SK-MEL-5 (cell line): ENCODE data around the gene NOBOX. TPM values are rescaled to one million over a fixed set of nuclear protein-coding genes. Genes with fewer than 3 reads are reported as not detected.
"Not testable (repeated sequence)": the region's sequence is repeated elsewhere in the genome, so short reads cannot be mapped to it uniquely, and the experiment has no call there.

Source experiments
- DNase-seq: peaks from one replicate; pipeline ENCODE4 v3.0.0-alpha.2; 2016; ENCODE audit warnings: low read depth, low spot score
- in situ Hi-C: cut with HindIII; loops from 2 replicates; pipeline ENCODE4 v1.10.0; 2016; ENCODE audit warnings: low sequenced_read_pairs, high pct_unique_total_duplicates, low pct_unique_long_range_greater_than_20kb
- small RNA-seq, 2 experiments: library from RNA; depleted of rRNA; stranded (forward); fragments of <200 nt; gene quantifications; one replicate each; pipeline ENCODE3, GENCODE V24; 2014
- total RNA-seq: library from RNA; depleted of rRNA; stranded (reverse); fragments of >200 nt; shearing (Covaris generic); gene quantifications from 2 replicates; pipeline ENCODE4 v1.2.3, GENCODE V29; 2014; rRNA removed

The NOBOX gene
- total RNA-seq, 1 experiment from 2014 or later = not detected

- DNase-seq, in situ Hi-C loops: not testable (repeated sequence)
Observed at GRCh38 chr7:144355176-144355822, 48.2 kb downstream of the NOBOX start, which contains the start of gene ARHGEF5. Gene ARHGEF5, plus strand, starts transcription at chr7:144355402. Its CDS starts 7,268 bp downstream, at chr7:144362670.

GRCh38 chr7:144351667-144352066, 51.8 kb downstream of the NOBOX start:
- peak; percentile 55 for DNase-seq
- in situ Hi-C loops = not testable (repeated sequence)

DNA sequence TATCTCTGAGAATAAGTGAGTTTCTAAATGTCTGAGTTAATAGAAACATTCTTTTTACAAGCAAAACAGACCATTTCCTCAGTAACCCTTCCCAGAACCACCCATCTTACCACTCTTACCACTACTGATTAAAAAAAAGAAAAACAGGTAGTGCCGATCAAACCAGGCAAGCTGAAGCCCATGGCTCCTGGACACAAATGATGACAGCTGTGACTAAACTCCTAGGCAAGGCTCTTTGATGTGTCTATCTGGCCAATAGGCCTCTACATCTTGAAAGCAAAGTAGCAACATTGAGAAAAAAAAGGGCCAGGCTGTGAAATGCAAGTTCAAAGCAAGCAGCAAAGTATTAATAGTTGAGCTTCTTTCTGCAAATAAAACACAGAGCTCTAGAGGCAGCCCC, 54.9 kb downstream of the NOBOX start:
- in situ Hi-C loops, DNase-seq: not testable (repeated sequence)

Small RNA genes within 50 kb of the gene (small RNA-seq; reads per million reads assigned to genes)
- gene RNU6ATAC40P = 0 reads per million in 2 experiments

Other genes starting within 250 kb of the NOBOX start
- not detected in 2 replicates for gene CTAGE4, start 220.2 kb downstream of the NOBOX start, total RNA-seq
- not detected in 2 replicates for gene ARHGEF35, start 207.9 kb downstream of the NOBOX start, total RNA-seq
- gene OR2A42, start 164.1 kb downstream of the NOBOX start, total RNA-seq = not detected in 2 replicates
- 0.27 TPM in 1 of 2 replicates, not detected in the other for gene OR2A7, start 138.9 kb downstream of the NOBOX start, total RNA-seq
- gene CTAGE8, start 134.4 kb downstream of the NOBOX start, total RNA-seq = not detected in 2 replicates
- gene OR2A1, start 91.3 kb downstream of the NOBOX start, total RNA-seq = not detected in 2 replicates
- gene ARHGEF5, start 48.3 kb downstream of the NOBOX start, total RNA-seq = not detected in 2 replicates